ENCODE data around the gene DHFR2.

DNA sequence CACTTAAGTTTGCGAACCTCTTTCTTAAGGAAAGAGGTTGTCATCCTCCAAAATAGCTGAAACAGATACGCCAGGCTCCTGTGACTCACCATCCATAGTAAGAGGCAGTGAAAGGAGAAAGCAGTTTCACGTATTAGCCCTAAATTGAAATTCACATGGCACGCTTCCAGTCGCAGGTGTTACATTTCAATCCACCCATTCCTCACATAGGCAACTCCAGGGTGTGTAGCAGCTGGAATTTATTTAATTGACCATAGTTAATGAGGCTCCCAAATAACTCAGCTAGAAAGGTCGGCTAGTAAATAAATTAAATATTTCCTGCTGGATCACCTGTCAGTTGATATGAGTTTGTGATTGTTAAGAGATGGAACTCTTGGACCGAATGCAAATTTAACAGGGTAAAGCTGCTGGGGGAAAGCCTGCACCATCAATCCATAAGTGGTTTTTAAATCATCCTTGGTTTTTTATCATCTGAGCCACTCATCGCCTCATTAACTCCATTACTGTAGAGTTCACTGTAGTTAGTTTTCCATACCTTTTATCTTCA, 19.7 kb upstream of the DHFR2 start:
- TF ChIP-seq CTCF (conservative IDR thresholded peaks at IDR 0.05; ENCODE audit: low read depth, low read length) (no peak), EZH2 (IDR thresholded peaks at IDR 0.05; ENCODE audit: low read length, unreplicated experiment) (no peak)

Measured in PC-3 (cell line).